GM18498 (cell line): ENCODE results near the gene SLC26A9.
"Not testable (repeated sequence)": the region's sequence is repeated elsewhere in the genome, so short reads cannot be mapped to it uniquely, and the experiment has no call there.

ENCODE experiments used
- ATAC-seq: cut with Tn5 transposase; IDR thresholded peaks from one replicate; pipeline ENCODE4 v1.9.1; 2021; ENCODE audit warnings: mild to moderate bottlenecking, moderate library complexity; ENCODE audit not compliant: unreplicated experiment

Gene SLC26A9

DNA sequence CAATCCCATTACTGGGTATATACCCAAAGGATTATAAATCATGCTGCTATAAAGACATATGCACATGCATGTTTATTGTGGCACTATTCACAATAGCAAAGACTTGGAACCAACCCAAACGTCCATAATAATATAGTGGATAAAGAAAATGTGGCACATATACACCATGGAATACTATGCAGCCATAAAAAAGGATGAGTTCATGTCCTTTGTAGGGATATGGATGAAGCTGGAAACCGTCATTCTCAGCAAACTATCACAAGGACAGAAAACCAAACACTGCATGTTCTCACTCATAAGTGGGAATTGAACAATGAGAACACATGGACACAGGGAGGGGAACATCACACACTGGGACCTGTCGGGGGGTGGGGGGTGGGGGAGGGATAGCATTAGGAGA, 38.2 kb downstream of the SLC26A9 start:
- not testable (repeated sequence) for ATAC-seq

DNA sequence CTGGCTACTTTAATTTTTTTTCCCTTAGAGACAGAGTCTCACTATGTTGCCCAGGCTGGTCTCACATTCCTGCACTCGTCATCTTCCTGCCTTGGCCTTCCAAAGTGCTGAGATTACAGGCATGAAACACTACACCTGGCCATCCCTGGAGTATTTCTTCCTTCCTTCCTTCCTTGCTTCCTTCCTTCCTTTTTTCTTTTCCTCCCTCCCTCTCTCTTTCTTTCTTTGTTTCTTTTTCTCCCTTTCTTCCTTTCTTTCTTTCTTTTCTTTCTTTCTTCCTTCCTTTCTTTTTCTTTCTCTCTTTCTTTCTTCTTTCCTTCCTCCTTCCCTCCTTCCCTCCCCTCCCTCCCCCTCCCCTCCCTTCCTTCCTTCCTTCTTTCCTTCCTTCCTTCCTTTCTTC, 46.9 kb downstream of the SLC26A9 start:
- ATAC-seq = no peak

DNA sequence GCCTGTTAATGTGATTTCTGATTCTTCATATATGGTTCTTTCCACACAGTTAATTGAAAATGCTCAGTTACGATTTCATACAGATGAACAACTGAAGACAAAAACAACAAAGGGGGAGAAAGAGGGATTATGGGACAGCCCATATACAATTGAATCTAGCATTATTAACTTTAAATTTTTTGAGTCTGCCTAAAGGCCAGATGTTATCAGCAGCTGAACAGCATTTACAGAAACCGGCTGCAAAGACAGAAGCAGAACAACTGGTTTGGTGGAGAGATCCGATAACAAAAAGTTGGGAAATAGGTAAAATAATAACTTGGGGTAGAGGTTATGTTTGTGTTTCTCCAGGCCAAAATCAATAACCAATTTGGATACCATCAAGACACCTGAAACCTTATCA, 49.1 kb downstream of the SLC26A9 start:
- not testable (repeated sequence) for ATAC-seq

DNA sequence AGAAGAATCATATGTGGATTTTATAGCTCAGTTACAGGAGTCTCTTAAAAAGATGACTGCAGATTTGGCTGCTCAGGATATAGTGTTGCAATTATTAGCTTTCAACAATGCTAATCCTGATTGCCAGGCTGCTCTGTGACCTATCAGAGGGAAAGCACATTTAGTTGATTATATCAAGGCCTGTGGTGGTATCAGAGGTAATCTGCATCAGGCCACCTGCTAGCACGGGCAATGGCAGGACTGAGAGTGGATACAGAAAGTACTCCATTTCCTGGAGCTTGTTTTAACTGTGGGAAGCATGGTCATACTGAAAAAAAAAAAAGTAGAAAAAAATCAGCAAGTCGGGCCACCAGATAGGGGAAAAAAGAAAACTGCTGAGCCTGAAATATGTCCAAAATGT, 51.1 kb downstream of the SLC26A9 start:
- not testable (repeated sequence) for ATAC-seq

DNA sequence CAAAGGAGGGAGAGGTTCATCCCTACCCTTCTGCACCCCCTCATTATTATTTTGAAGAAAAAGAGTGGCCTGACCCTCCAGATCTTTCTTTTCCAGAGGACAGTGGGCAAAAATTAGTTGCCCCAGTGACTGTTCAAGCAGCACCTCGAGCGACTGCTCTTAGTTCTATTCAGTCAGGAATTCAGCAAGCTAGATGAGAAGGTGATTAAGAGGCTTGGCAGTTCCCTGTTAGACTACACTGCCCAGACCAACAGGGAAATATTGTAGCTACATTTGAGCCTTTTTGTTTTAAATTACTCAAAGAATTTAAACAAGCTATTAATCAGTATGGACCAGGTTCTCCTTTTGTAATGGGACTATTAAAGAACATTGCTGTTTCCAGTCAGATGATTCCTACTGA, 51.8 kb downstream of the SLC26A9 start:
- not testable (repeated sequence) for ATAC-seq

DNA sequence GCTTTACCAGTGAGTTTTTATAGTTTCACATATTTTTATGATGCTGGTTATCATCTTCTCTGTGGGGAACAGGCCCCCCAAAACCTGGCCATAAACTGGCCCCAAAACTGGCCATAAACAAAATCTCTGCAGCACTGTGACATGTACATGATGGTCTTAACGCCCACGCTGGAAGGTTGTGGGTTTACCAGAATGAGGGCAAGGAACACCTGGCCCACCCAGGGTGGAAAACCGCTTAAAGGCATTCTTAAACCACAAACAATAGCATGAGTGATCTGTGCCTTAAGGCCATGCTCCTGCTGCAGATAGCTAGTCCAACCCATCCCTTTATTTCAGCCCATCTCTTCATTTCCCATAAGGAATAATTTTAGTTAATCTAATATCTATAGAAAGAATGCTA, 52.6 kb downstream of the SLC26A9 start:
- not testable (repeated sequence) for ATAC-seq

DNA sequence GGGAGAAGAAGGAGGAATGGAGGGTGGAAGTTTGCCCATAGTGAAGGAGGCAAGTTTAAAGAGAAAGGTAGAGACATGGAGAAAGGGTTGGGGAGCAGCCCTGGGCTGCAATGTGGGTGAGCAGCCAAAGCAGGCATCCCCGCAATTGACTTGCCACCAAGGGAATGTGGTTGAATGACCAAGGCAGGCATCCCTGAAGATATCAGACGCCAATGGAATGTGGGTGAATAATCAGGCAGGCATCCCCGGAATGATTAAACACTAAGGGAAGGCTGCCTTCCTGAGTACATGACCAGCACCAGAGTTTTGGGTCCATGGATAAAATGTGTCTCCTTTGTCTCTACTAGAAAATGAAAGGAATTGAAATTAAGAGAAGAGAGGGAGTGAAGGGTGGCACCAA, 53.5 kb downstream of the SLC26A9 start:
- ATAC-seq = not testable (repeated sequence)

DNA sequence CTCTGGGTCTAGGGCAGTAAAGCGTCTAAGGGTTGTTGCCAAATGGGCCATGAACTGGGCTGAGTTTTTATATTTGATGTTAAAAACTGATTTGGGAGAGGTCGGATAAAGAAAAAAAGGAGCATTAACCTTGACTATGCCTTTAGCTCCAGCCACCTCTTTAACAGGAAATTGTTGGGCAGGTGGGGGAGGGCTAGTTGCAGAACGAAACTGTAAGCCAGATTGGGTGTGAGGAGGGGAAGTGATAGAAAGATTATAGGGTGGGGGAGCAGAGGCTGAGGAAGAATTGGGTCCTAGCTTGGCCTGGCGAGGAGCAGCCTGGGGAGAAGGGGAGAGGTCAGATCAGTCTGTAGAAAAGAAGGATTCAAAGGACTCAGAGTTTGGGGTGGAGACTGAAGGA, 54.2 kb downstream of the SLC26A9 start:
- ATAC-seq = not testable (repeated sequence)

DNA sequence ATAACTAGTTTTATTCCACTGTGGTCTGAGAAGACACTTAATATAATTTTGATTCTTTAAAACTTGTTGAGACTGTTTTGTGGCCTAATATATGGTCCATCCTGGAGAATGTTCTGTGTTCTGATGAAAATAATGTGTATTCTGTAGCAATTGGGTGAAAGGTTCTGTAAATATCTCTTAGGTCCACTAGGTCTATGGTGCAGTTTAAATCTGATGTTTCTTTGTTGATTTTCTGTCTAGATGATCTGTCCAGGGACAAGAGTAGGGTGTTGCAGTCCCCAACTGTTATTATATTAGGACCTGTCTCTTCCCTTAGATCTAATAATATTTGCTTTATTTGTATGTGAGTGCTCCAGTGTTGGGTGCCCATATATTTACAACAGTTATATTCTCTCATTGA, 59.5 kb downstream of the SLC26A9 start:
- ATAC-seq = no peak

DNA sequence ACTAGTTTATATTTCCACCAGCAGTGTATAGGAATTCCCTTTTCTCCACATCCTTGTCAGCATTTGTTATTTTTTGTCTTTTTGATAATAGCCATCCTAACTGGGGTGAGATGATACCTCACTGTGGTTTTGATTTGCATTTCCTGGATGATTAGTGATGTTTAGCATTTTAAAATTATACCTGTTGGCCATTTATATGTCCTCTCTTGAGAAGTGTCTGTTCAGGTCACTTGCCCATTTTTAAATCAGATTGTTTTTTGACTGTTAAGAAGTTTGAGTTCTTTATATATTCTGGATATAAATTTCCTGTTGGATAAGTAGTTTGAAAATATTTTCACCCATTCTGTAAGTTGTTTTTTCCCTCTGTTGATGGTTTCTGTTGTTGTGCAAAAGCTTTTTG, 62.3 kb downstream of the SLC26A9 start:
- ATAC-seq = no peak

DNA sequence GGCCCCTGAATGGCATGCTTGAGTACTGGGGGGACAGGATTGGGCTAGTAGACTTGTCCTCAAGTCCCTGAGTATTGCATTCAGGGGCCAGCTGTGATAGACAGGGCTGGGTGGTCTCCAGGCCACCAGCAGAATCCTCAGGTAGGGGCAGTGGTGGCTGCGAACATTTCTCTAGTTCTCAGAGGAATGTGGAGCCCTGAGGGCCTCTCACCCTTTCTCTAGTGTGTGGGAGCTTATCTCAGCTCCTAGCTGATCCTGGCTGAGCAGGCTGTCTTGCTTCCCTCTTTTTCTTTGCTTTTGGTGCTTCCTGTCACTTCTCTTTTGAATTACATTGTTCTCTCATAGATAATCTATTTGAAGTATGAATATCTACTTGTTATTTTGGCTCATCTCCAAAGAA, 63.3 kb downstream of the SLC26A9 start:
- ATAC-seq = no peak

DNA sequence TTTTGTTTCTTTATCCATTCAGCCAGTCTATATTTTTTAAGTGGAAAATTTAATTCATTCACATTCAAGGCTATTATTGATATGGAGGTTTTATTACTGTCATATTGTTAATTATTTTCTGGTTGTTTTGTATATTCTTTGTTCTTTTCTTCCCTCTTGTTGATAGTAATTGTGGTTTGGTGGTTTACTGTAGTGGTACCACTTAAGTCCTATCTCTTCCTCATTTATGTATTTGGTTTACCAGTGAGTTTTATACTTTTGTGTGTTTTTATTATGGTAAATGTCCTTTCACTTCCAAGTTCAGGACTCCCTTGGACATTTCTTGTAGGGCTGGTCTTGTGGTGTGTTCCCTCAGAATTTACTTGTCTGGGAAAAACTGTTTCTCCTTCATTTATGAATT, 65.2 kb downstream of the SLC26A9 start:
- no peak for ATAC-seq

DNA sequence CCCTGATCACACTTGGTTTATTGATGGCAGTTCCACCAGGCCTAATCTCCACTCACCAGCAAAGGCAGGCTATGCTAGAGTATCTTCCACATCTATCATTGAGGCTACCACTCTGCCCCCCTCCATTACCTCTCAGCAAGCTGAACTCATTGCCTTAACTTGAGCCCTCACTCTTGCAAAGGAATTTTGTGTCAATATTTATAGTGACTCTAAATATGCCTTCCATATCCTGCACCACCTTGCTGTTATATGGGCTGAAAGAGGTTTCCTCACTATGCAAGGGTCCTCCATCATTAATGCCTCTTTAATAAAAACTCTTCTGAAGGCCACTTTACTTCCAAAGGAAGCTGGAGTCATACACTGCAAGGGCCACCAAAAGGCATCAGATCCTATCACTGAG, 70.1 kb downstream of the SLC26A9 start:
- ATAC-seq = not testable (repeated sequence)

DNA sequence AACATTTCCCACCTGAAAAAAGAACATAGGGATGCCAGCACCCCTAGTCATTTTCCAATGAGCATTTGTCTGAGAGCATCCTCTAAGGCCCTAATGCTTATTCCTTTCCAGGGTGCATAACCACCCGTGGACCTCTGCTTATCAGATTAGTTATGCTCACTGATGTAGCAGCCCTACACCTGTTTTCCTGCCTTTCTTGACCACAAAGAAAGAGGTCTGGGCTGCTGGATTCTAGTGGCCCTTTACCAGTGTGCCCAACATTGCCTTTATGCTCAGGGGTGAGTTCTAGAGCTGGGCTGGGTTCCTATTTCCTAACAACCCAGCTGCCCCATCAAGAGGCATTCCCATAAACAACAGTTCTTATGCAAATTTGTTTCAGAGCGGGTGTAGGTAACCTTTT, 73.0 kb downstream of the SLC26A9 start:
- no peak for ATAC-seq
